NCI-H1694 (cell line): ENCODE results near the gene HMHB1.
A peak's percentile ranks its signal among the peaks of the same experiment; 100 is the strongest.

Experiments
- DNase-seq: peaks from one replicate; lab custom pipeline; 2025; lab: John Stamatoyannopoulos, UW

HMHB1 gene

DNA sequence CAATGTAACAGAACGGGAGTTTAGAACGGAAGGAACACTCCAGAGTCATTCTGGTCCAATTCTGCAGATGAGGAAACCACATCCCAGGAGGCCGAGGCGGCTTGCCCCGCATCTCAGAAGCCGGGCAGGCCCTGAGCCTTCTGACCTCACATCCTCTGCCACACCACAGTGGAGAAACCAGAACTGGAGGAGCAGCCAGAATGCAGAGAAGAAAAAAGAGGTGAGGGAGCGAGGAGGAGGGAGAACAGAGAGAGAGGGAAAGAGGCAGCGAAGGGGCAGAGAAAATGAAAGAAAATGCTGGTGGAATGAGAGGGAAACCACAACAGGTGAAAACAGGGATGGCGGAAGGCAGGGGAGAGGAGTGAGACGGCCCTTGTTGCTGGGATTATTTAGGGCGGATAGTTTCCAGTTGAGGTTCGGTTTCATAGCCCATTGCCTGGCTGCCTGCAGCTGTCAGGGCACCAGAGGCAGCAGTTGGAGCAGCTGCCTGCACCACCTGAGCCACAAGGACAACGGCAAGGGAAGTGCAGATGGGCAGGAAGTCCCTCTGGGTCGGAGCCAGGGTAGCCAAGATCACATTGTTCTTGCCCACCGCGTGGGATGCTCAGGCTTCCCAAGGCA is at the start of gene HMHB1:
Gene HMHB1 (plus strand): TSS at position 77 of the 621 bp plus-strand sequence.
- peak; percentile 38 for DNase-seq

GRCh38 chr5:143762636-143763220 is 49.2 kb upstream of the HMHB1 start:
- DNase-seq, result no peak

- DNase-seq, result no peak
Observed at GRCh38 chr5:143767162-143767561, 44.8 kb upstream of the HMHB1 start.

- DNase-seq, result no peak
Observed at GRCh38 chr5:143769026-143769786, 42.8 kb upstream of the HMHB1 start.

DNA sequence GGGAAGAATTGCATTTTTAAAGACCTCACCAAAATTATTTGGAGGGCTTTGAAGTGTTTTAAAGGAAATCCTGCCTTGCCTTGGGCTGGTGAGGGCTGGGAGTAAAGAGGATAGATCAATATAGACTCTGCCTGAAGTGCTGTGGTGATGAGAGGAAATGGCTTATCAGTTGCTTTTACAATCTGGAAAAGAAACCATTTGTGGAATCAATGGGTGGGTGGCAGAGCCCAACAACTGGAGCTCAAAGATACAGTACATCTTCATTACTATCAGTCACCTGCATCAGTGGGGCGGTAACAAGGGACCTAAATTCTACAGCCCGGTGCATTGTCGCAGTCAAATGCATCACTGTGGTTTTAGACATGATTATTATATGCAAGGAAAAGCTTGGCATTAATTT is 41.5 kb upstream of the HMHB1 start:
- no peak for DNase-seq

- no peak for DNase-seq
Observed at GRCh38 chr5:143771189-143771588, 40.8 kb upstream of the HMHB1 start.

- DNase-seq, result no peak
Observed at GRCh38 chr5:143771602-143772001, 40.4 kb upstream of the HMHB1 start.

DNA sequence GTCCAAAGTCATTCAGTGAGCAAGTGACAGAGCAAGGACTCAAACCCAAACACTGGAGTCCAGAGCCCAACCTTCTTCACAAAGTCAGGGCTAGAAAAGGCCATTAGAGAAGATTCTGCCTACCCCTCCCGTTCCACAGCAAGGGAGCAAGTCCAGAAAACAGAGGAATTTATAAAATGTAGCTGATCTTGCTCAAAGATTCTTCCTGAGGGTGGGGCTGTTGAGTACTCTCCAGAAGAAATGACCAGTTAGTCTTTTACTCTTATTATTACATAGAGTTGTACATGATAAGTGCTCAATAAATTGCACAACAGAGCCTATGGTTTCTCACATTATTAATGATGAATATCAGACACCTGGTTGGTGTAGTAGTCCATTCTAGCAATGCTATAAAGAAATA is 39.3 kb upstream of the HMHB1 start:
- no peak for DNase-seq

DNA sequence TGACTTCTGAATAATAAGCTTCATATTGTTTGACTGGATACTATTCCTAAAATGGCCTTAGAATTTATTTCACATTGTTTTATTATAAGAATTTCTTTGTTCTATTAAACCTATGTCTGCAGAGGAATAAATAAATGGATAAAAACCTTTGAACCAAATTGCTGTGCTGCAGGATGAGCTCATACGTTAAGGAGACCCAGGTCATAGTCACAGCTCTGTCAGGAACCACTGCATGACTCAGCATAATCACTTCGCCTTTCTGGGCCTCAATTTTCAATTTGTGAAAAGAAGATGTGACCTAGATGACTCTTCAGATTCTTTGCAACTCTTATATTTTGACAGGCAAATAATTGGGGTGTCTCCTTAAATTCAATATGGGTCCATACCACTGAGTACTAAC is 36.7 kb upstream of the HMHB1 start:
- DNase-seq, result no peak

DNA sequence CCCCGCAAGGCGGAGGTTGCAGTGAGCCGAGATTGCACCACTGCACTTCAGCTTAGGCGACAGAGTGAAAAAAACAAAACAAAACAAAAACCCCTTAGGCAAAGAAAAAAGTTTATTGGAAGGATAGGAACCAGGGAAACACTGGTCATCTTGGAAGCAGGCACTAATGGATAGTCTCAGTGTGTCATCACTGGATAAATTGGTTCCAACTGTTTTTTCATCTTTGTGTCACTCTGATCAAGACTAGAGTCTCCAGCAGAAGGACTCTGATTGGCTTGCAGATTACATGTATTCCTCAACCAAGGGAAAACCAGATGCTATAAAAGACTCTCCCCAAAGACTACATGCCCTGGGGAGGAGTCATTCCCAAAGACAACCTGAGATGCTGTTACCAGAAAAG is 35.0 kb upstream of the HMHB1 start:
- DNase-seq, result no peak

DNA sequence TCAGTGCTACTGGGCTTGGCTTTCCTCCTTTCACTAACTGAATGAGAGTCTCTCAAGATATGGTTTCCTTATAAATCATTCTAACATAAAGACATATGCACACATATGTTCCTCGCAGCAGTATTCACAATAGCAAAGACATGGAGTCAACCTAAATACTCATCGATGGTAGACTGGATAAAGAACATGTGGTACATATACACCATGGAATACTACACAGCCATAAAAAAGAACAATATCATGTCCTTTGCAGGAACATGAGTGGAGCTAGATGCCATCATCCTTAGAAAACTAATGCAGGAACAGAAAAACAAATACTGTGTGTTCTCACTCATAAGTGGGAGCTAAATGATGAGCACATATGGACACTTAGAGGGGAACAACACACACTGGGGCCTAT is 32.5 kb upstream of the HMHB1 start:
- DNase-seq, result no peak

DNA sequence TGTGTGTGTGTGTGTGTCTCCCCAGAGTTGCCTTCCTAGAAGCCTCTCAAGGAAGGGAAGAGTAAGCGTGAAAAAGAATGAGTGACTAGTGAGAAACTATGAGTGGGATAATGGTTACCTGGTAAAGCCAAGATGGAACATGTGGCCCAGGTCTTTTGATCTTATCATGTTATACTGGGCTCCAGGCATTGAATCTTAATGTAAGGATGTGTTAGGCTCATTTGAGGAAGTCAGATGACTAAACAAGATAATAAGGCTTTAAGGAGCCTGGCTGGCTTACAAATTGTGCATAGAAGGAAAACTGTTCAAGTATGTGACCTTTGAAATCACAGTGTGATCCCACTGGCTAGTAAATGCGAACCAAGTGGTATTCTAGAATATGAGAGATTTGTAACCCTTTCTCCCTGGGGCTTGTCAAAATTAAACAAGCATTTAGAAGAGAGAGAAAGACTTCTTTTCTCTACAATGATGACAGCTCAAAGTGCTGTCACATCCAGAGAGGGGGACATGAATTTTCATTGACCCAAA is 29.9 kb upstream of the HMHB1 start:
- DNase-seq, result no peak

- no peak for DNase-seq
Observed at GRCh38 chr5:143782588-143783386, 29.2 kb upstream of the HMHB1 start.

DNA sequence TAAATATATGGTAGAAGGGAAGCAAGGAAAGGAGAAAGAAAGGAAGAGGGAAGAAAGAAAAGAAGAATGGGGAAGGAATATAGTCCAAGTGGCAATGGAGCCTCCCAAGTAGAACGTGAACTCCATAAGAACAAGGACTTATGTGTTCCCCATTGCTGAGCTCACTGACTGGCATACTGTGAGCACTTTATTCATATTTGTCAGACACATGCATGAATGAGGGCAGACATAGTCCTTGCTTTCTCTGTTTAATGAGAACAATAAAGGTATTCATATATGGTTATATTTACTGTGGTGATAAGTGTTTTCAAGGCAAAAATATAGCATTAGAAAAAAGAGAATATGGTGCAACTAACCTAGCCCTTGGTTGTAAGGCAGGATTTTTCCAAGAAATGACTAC is 23.6 kb upstream of the HMHB1 start:
- DNase-seq, result no peak

DNA sequence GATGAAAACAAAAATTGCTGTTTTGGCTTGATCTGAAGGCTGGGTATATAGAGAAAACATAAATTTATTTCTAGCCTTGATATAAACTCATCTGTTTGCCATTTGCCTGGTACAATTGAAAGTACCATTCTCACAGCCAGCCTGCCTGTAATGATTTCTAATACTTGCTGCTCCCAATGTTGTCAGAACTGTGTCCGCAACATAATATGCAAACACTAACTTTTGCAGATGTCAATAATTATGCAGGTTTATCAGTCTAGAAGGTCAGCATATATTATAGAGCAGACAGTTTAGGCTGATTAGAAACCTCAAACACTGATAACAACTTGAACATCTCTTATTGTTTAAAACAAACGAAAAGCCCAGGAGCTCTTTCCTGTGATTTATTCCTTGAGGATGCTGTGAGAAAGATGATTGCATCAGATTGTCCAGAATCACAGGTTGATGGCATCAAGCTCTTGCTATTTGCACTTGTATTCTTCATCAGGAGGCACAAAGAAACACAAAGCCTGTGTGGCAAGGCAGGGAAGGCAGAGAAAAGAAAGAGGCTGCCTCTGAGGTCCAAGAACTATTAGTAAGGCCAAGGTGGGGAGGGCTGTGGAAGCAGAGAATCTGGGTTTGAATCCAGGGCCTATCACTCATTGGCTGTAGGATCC is 21.4 kb upstream of the HMHB1 start:
- DNase-seq, result no peak

DNA sequence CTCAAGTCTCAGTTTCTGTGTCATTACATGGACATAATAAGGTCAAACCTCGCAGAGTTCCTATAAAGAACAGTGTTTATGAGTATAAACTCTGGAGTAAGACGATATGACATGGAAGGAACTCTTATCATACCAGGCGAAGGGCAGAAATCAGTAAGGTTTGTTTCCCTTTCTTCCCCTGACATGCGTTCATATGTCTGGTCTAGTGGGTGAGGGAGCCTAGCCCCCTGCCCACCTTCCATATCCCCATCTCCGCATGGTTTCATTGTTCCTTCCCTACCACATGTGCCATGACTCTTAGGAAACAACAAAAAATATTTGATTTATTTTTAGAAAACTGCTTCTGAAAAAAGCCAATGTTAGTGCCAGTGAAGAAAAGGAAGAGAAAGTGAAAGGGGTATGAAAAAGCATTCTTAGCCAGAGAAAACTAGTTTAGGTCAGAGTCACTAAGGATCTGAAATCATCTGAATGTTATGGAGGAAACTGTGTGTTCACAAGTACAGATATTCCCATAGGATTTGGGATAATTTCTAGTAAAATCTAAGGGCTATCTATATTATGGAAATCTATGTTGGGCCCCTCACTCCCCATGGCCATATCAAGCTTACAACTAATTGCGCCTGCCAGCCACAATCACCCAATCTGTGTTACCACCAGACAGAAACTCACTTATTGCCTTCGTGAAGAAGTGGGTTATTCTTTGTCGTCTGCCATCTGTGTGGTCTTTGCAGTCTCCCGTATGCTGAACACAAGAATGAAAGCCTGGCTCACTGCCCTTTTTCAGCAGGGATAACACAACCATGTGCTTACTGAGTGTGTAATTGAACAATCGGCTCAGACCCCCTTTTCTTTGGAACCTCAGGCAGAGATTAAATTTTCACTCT is 19.9 kb upstream of the HMHB1 start:
- peak; percentile 63 for DNase-seq

GRCh38 chr5:143793249-143793648 is 18.7 kb upstream of the HMHB1 start:
- no peak for DNase-seq

DNA sequence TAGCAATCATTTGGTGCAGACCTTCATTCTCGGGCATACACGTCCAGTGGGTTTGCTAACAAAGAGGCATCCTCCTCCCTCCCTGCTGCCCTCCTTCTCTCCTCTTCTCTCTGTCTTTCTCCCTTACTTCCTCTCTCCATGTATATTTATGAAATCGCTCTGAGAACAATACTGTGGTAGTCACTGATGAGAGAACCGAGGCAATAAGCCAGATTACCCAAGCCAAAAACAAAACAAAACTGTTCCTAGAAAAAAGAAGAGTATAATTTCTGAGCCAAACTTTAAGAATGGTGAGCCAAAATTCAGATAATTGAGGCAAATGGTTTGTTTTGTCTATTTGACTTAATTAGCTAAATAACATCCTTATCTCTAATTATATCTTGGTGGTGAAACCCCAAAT is 15.8 kb upstream of the HMHB1 start:
- no peak for DNase-seq

DNA sequence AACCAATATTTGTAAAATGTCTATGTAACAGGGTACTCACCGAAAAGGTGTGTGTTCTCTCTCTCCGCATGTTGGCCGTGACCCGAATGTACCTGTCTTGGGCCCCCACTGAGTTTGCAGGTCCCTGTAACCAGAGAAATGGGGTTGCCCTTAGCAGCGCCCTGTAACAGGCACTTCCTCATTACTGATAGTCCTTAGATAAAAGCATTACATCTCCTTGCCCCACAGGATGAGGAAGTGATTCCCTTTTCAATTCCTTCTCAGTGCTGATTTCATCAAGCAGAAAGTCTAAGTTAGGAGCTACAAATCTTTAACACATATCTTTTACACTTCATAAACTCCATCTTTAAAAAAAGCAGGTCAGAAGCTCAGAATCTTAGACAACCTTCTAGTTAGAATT is 15.2 kb upstream of the HMHB1 start:
- no peak for DNase-seq

DNA sequence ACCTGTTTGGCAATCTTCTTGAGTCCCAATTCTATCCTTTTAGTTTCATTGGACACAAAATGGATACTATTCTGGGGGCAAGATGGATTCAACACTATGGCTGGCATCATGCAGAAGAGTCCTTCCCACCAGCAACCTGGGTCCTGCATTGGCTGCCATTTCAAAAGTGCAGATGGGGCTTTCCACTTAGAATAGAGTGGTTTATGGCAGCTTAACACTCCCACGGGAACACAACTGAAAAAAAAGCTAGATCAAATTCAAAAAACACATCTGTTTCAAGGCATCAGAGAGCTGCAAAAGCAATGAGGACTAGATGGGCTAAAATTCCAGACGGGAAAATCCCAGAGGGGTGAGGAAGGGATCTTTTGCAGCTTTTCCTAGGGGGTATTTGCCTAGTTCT is 11.2 kb upstream of the HMHB1 start:
- peak; percentile 30 for DNase-seq
